Nephron progenitor cell (in vitro differentiated cells): ENCODE results near the gene MAP7.
"Not testable (repeated sequence)": the region's sequence is repeated elsewhere in the genome, so short reads cannot be mapped to it uniquely, and the experiment has no call there.

ENCODE experiments used
- DNase-seq: peaks from one replicate; pipeline ENCODE4 v3.0.0; 2021
- H3K27ac Mint-ChIP-seq: 2 replicates; pipeline ENCODE4 v1.8.0; 2021; ENCODE audit warnings: mild to moderate bottlenecking, moderate library complexity, mixed read lengths
- H3K27me3 Mint-ChIP-seq: 2 replicates; pipeline ENCODE4 v1.8.0; 2021; ENCODE audit warnings: mild to moderate bottlenecking, low read depth, mixed read lengths; ENCODE audit not compliant: poor library complexity
- H3K36me3 Mint-ChIP-seq: 2 replicates; pipeline ENCODE4 v1.8.0; 2021; ENCODE audit warnings: low read depth, mixed read lengths
- H3K4me1 Mint-ChIP-seq: 2 replicates; pipeline ENCODE4 v1.8.0; 2021; ENCODE audit warnings: mixed read lengths
- H3K4me3 Mint-ChIP-seq: 2 replicates; pipeline ENCODE4 v1.8.0; 2021; ENCODE audit warnings: mild to moderate bottlenecking, moderate library complexity, mixed read lengths
- H3K9me3 Mint-ChIP-seq: 2 replicates; pipeline ENCODE4 v1.8.0; 2021; ENCODE audit warnings: mild to moderate bottlenecking, moderate library complexity, mixed read lengths
- CTCF ChIP-seq: fragments of 200-600 bp; sonication (generic); IDR thresholded peaks from 2 replicates; pipeline ENCODE4 v1.5.0; 2021; ENCODE audit warnings: antibody characterized with exemption

MAP7 gene

GRCh38 chr6:136438441-136438840 is 111.8 kb downstream of the MAP7 start:
- Mint-ChIP-seq H3K9me3 (no peaks in the 10 kb centered on the region), H3K4me3 (no peak overlapping the region), H3K27ac (no peak overlapping the region), H3K27me3 (peaks cover 4% of the 10 kb centered on the region), H3K4me1 (peaks cover 5% of the 10 kb centered on the region), H3K36me3 (no peaks in the 10 kb centered on the region)
- no peak for DNase-seq
- no peak for TF ChIP-seq CTCF

GRCh38 chr6:136437246-136437645 is 113.0 kb downstream of the MAP7 start:
- no peak overlapping the region for H3K4me3 Mint-ChIP-seq
- no peaks in the 10 kb centered on the region for H3K9me3 Mint-ChIP-seq
- DNase-seq: no peak
- H3K36me3 Mint-ChIP-seq: no peaks in the 10 kb centered on the region
- H3K27me3 Mint-ChIP-seq: peaks cover 7% of the 10 kb centered on the region
- H3K27ac Mint-ChIP-seq: no peak overlapping the region
- peaks cover 5% of the 10 kb centered on the region for H3K4me1 Mint-ChIP-seq
- TF ChIP-seq CTCF: no peak

- H3K27ac Mint-ChIP-seq: no peak overlapping the region
- no peak for DNase-seq
- H3K36me3 Mint-ChIP-seq: no peaks in the 10 kb centered on the region
- peaks cover 7% of the 10 kb centered on the region for H3K27me3 Mint-ChIP-seq
- TF ChIP-seq CTCF: no peak
- no peak overlapping the region for H3K4me3 Mint-ChIP-seq
- H3K9me3 Mint-ChIP-seq: no peaks in the 10 kb centered on the region
- H3K4me1 Mint-ChIP-seq: peaks cover 5% of the 10 kb centered on the region
These were observed 115.1 kb downstream of the MAP7 start for GRCh38 chr6:136435101-136435500.

GRCh38 chr6:136431306-136431705 is 118.9 kb downstream of the MAP7 start:
- not testable (repeated sequence) for H3K27me3 Mint-ChIP-seq, DNase-seq

GRCh38 chr6:136429264-136430065 is 120.8 kb downstream of the MAP7 start:
- H3K4me3 Mint-ChIP-seq: no peak overlapping the region
- peaks cover 6% of the 10 kb centered on the region for H3K4me1 Mint-ChIP-seq
- no peaks in the 10 kb centered on the region for H3K36me3 Mint-ChIP-seq
- TF ChIP-seq CTCF: no peak
- peaks cover 7% of the 10 kb centered on the region for H3K27me3 Mint-ChIP-seq
- DNase-seq: no peak
- H3K9me3 Mint-ChIP-seq: no peaks in the 10 kb centered on the region
- no peak overlapping the region for H3K27ac Mint-ChIP-seq

More at GRCh38 chr6:136431306-136431705, 118.9 kb downstream of the MAP7 start:
- H3K4me1 Mint-ChIP-seq, H3K4me3 Mint-ChIP-seq, H3K36me3 Mint-ChIP-seq, H3K9me3 Mint-ChIP-seq, H3K27ac Mint-ChIP-seq: not testable (repeated sequence)

- H3K27me3 Mint-ChIP-seq: no peaks in the 10 kb centered on the region
- DNase-seq: no peak
- no peak for TF ChIP-seq CTCF
These were observed 122.9 kb downstream of the MAP7 start for GRCh38 chr6:136427378-136427717.

More at GRCh38 chr6:136427378-136427717, 122.9 kb downstream of the MAP7 start:
- Mint-ChIP-seq H3K9me3 (no peaks in the 10 kb centered on the region), H3K36me3 (no peaks in the 10 kb centered on the region), H3K4me1 (peaks cover 4% of the 10 kb centered on the region), H3K4me3 (no peak overlapping the region), H3K27ac (no peak overlapping the region)
